GM11168 (cell line): ENCODE data around the gene ANGEL2.

Experiments
- in situ Hi-C: fragments of 300-500 bp; cut with MboI; formaldehyde crosslinking; loops from one replicate; pipeline ENCODE4 v1.12.0; 2022; ENCODE audit warnings: low sequenced_read_pairs; ENCODE audit not compliant: unreplicated experiment

Gene ANGEL2

GRCh38 chr1:213019450-213019849, 3.8 kb upstream of the ANGEL2 start:
- in situ Hi-C loops, result no loop called here

- in situ Hi-C loops, result no loop called here
Observed at GRCh38 chr1:213017447-213018273, 2.0 kb upstream of the ANGEL2 start.

GRCh38 chr1:213014642-213015041, 1.0 kb downstream of the ANGEL2 start:
- in situ Hi-C loops, result no loop called here

GRCh38 chr1:213008564-213008963, 7.1 kb downstream of the ANGEL2 start:
- in situ Hi-C loops, result no loop called here

- in situ Hi-C loops, result no loop called here
Observed at GRCh38 chr1:213003256-213003655, 12.4 kb downstream of the ANGEL2 start.

GRCh38 chr1:212994926-212995325, 20.7 kb downstream of the ANGEL2 start:
- in situ Hi-C loops, result loop anchor here (10.0 kb wide), 1 partner anchor 180 kb away; no protein-coding TSS in a partner anchor

GRCh38 chr1:212993960-212994359, 21.7 kb downstream of the ANGEL2 start:
- in situ Hi-C loops, result loop anchor here (10.0 kb wide), 1 partner anchor 179 kb away; no protein-coding TSS in a partner anchor

- in situ Hi-C loops, result loop anchor here (10.0 kb wide), 1 partner anchor 175 kb away; no protein-coding TSS in a partner anchor
Observed at GRCh38 chr1:212990276-212990675, 25.4 kb downstream of the ANGEL2 start.

- in situ Hi-C loops, result no loop called here
Observed at GRCh38 chr1:212987702-212988322, 27.9 kb downstream of the ANGEL2 start.

GRCh38 chr1:212986551-212986950, 29.1 kb downstream of the ANGEL2 start:
- in situ Hi-C loops, result no loop called here

GRCh38 chr1:212984522-212985291, 31.0 kb downstream of the ANGEL2 start:
- in situ Hi-C loops, result no loop called here

GRCh38 chr1:212983482-212983881, 32.2 kb downstream of the ANGEL2 start:
- in situ Hi-C loops, result no loop called here

- in situ Hi-C loops, result no loop called here
Observed at GRCh38 chr1:212982430-212983152, 33.1 kb downstream of the ANGEL2 start.

- in situ Hi-C loops, result no loop called here
Observed at GRCh38 chr1:212981571-212982328, 33.9 kb downstream of the ANGEL2 start.

GRCh38 chr1:212981025-212981495, 34.6 kb downstream of the ANGEL2 start:
- in situ Hi-C loops, result no loop called here

GRCh38 chr1:212980123-212980785, 35.4 kb downstream of the ANGEL2 start:
- in situ Hi-C loops, result no loop called here

GRCh38 chr1:212979340-212980122, 36.1 kb downstream of the ANGEL2 start:
- in situ Hi-C loops, result no loop called here
